ENCODE results near the gene MRPL20. TPM values are rescaled to one million over a fixed set of nuclear protein-coding genes. Genes with fewer than 3 reads are reported as not detected.

MRPL20 gene
- total and polyA plus RNA-seq, 9 of the 15 experiments (the other 6 are each of a cell fraction or from before 2014, with no cell fraction given) = 180 to 671 (median 229) TPM

DNA sequence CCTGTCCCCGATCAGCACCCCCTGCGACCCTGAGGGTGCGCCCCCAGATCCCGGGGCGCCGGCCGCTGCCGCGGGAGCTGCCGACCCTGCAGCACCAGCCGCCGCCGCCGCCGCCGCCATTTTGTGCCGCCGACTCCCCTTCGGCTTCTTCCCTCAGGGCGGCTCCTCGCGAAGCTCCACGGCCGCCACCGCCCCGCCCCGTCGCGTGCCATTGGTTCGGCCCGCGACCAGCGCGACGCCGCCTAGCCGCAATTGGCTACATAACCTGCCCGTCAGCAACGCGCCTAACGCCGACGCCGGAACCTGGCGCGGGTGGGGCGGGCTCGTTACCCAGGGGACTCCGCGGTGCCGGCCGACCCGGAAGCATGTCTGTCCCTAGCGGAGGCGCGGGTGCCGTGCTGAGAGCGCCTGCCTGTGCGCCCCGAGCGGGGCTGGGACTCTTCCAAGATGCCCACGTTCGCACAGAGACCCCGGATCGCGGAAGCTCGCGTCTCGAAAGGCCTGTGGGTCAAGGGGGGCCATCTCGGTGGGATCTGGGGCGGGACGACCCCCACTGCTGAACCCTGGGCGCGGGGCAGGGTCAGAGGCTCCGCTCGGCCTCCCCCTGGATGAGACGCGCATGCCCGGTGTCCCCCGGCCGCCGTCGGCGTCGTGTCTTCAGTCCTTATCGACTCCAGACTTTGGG is 7.8 kb downstream of the MRPL20 start, which contains the start of gene CCNL2 (continued):
- TF ChIP-seq, protein P1, sequence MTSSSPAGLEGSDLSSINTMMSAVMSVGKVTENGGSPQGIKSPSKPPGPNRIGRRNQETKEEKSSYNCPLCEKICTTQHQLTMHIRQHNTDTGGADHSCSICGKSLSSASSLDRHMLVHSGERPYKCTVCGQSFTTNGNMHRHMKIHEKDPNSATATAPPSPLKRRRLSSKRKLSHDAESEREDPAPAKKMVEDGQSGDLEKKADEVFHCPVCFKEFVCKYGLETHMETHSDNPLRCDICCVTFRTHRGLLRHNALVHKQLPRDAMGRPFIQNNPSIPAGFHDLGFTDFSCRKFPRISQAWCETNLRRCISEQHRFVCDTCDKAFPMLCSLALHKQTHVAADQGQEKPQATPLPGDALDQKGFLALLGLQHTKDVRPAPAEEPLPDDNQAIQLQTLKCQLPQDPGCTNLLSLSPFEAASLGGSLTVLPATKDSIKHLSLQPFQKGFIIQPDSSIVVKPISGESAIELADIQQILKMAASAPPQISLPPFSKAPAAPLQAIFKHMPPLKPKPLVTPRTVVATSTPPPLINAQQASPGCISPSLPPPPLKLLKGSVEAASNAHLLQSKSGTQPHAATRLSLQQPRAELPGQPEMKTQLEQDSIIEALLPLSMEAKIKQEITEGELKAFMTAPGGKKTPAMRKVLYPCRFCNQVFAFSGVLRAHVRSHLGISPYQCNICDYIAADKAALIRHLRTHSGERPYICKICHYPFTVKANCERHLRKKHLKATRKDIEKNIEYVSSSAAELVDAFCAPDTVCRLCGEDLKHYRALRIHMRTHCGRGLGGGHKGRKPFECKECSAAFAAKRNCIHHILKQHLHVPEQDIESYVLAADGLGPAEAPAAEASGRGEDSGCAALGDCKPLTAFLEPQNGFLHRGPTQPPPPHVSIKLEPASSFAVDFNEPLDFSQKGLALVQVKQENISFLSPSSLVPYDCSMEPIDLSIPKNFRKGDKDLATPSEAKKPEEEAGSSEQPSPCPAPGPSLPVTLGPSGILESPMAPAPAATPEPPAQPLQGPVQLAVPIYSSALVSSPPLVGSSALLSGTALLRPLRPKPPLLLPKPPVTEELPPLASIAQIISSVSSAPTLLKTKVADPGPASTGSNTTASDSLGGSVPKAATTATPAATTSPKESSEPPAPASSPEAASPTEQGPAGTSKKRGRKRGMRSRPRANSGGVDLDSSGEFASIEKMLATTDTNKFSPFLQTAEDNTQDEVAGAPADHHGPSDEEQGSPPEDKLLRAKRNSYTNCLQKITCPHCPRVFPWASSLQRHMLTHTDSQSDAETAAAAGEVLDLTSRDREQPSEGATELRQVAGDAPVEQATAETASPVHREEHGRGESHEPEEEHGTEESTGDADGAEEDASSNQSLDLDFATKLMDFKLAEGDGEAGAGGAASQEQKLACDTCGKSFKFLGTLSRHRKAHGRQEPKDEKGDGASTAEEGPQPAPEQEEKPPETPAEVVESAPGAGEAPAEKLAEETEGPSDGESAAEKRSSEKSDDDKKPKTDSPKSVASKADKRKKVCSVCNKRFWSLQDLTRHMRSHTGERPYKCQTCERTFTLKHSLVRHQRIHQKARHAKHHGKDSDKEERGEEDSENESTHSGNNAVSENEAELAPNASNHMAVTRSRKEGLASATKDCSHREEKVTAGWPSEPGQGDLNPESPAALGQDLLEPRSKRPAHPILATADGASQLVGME (CRISPR knock-in tag; IDR thresholded peaks at IDR 0.05) = peak; percentile 51; the same call in 1 of the 2 replicates
- TF ChIP-seq, protein P2, sequence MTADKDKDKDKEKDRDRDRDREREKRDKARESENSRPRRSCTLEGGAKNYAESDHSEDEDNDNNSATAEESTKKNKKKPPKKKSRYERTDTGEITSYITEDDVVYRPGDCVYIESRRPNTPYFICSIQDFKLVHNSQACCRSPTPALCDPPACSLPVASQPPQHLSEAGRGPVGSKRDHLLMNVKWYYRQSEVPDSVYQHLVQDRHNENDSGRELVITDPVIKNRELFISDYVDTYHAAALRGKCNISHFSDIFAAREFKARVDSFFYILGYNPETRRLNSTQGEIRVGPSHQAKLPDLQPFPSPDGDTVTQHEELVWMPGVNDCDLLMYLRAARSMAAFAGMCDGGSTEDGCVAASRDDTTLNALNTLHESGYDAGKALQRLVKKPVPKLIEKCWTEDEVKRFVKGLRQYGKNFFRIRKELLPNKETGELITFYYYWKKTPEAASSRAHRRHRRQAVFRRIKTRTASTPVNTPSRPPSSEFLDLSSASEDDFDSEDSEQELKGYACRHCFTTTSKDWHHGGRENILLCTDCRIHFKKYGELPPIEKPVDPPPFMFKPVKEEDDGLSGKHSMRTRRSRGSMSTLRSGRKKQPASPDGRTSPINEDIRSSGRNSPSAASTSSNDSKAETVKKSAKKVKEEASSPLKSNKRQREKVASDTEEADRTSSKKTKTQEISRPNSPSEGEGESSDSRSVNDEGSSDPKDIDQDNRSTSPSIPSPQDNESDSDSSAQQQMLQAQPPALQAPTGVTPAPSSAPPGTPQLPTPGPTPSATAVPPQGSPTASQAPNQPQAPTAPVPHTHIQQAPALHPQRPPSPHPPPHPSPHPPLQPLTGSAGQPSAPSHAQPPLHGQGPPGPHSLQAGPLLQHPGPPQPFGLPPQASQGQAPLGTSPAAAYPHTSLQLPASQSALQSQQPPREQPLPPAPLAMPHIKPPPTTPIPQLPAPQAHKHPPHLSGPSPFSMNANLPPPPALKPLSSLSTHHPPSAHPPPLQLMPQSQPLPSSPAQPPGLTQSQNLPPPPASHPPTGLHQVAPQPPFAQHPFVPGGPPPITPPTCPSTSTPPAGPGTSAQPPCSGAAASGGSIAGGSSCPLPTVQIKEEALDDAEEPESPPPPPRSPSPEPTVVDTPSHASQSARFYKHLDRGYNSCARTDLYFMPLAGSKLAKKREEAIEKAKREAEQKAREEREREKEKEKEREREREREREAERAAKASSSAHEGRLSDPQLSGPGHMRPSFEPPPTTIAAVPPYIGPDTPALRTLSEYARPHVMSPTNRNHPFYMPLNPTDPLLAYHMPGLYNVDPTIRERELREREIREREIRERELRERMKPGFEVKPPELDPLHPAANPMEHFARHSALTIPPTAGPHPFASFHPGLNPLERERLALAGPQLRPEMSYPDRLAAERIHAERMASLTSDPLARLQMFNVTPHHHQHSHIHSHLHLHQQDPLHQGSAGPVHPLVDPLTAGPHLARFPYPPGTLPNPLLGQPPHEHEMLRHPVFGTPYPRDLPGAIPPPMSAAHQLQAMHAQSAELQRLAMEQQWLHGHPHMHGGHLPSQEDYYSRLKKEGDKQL (CRISPR knock-in tag; IDR thresholded peaks at IDR 0.05; ENCODE audit: borderline replicate concordance) = no peak
- TF ChIP-seq ESRRA (IDR thresholded peaks at IDR 0.05; ENCODE audit: borderline replicate concordance, low read depth) = peak; percentile 83
- peak; percentile 96 for TF ChIP-seq ASH1L (IDR thresholded peaks at IDR 0.05; ENCODE audit: borderline replicate concordance, low read depth, partially characterized antibody)
- TF ChIP-seq POLR2AphosphoS2 (IDR thresholded peaks at IDR 0.05; ENCODE audit: low read length) = 0 out of 2 replicates have a peak, but pooled peaks have one; percentile 22
- no peak for TF ChIP-seq NCOA6 (IDR thresholded peaks at IDR 0.05)
- no peak; a peak in 1 of 4 replicates for TF ChIP-seq TEAD1 (CRISPR knock-in tag; IDR thresholded peaks at IDR 0.05)
- TF ChIP-seq PYGO2 (tag; IDR thresholded peaks at IDR 0.05) = no peak
- TF ChIP-seq NFE2 (IDR thresholded peaks at IDR 0.05; ENCODE audit: low read depth) = 0 out of 2 replicates have a peak, but pooled peaks have one; percentile 14
- peak; percentile 73 for TF ChIP-seq TAF9B (IDR thresholded peaks at IDR 0.05; ENCODE audit: partially characterized antibody)
- TF ChIP-seq, protein P3, sequence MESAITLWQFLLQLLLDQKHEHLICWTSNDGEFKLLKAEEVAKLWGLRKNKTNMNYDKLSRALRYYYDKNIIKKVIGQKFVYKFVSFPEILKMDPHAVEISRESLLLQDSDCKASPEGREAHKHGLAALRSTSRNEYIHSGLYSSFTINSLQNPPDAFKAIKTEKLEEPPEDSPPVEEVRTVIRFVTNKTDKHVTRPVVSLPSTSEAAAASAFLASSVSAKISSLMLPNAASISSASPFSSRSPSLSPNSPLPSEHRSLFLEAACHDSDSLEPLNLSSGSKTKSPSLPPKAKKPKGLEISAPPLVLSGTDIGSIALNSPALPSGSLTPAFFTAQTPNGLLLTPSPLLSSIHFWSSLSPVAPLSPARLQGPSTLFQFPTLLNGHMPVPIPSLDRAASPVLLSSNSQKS (CRISPR knock-in tag; IDR thresholded peaks at IDR 0.05) = no peak
